GM23248 (cell line): ENCODE data around the gene COQ8B. TPM values are rescaled to one million over a fixed set of nuclear protein-coding genes. Genes with fewer than 3 reads are reported as not detected.

Experiments used
- DNase-seq: peaks from one replicate; pipeline ENCODE4 v3.0.0-alpha.2; 2015
- H2AFZ ChIP-seq: fragments of 200-600 bp; sonication (generic); 2 replicates; pipeline ENCODE4 v1.6.1; 2016; ENCODE audit warnings: antibody characterized with exemption
- H3F3A ChIP-seq: fragments of 200-600 bp; sonication (generic); 2 replicates; pipeline ENCODE4 v1.6.1; 2016; ENCODE audit warnings: mild to moderate bottlenecking, antibody characterized with exemption, mixed run types; ENCODE audit not compliant: insufficient read depth
- H3K27ac ChIP-seq: fragments of 200-600 bp; sonication (generic); 2 replicates; pipeline ENCODE4 v1.5.1; 2016; ENCODE audit warnings: mild to moderate bottlenecking
- H3K27me3 ChIP-seq: fragments of 200-600 bp; sonication (generic); replicated peaks from 2 replicates; pipeline ENCODE4 v1.6.1; 2016; ENCODE audit warnings: mild to moderate bottlenecking; ENCODE audit not compliant: insufficient read depth
- H3K36me3 ChIP-seq: fragments of 200-600 bp; sonication (generic); 2 replicates; pipeline ENCODE4 v1.6.1; 2016; ENCODE audit warnings: low read depth, mild to moderate bottlenecking
- H3K4me1 ChIP-seq: fragments of 200-600 bp; sonication (generic); 2 replicates; pipeline ENCODE4 v1.6.1; 2016; ENCODE audit warnings: mild to moderate bottlenecking; ENCODE audit not compliant: insufficient read depth
- H3K4me2 ChIP-seq: fragments of 200-600 bp; sonication (generic); one replicate; pipeline ENCODE4 v1.6.1; 2016; ENCODE audit warnings: mild to moderate bottlenecking; ENCODE audit not compliant: unreplicated experiment
- H3K4me3 ChIP-seq: fragments of 200-600 bp; sonication (generic); 2 replicates; pipeline ENCODE4 v1.5.1; 2016; ENCODE audit warnings: mild to moderate bottlenecking
- H3K79me2 ChIP-seq: fragments of 200-600 bp; sonication (generic); 2 replicates; pipeline ENCODE4 v1.6.1; 2016; ENCODE audit warnings: mild to moderate bottlenecking; ENCODE audit not compliant: insufficient read depth
- H3K9ac ChIP-seq: fragments of 200-600 bp; sonication (generic); 2 replicates; pipeline ENCODE4 v1.6.1; 2016; ENCODE audit warnings: mild to moderate bottlenecking
- H3K9me2 ChIP-seq: fragments of 200-600 bp; sonication (generic); 2 replicates; pipeline ENCODE4 v1.6.1; 2016; ENCODE audit warnings: mixed run types, mild to moderate bottlenecking, moderate library complexity; ENCODE audit not compliant: insufficient read depth
- H3K9me3 ChIP-seq: fragments of 200-600 bp; sonication (generic); one replicate; pipeline ENCODE4 v1.6.1; 2017; ENCODE audit warnings: low read depth
- H4K20me1 ChIP-seq: fragments of 200-600 bp; sonication (generic); 2 replicates; pipeline ENCODE4 v1.6.0; 2016; ENCODE audit not compliant: insufficient read depth
- EZH2 ChIP-seq: fragments of 200-600 bp; sonication (generic); IDR thresholded peaks from 2 replicates; pipeline ENCODE4 v1.6.1; 2018; ENCODE audit warnings: antibody characterized with exemption, mild to moderate bottlenecking; ENCODE audit not compliant: insufficient read depth, poor library complexity, severe bottlenecking
- EZH2phosphoT487 ChIP-seq: fragments of 200-600 bp; sonication (generic); IDR thresholded peaks from 2 replicates; pipeline ENCODE4 v1.6.1; 2018; ENCODE audit warnings: antibody characterized with exemption, moderate library complexity, mild to moderate bottlenecking, low read depth; ENCODE audit not compliant: insufficient read depth
- WGBS, 2 experiments: methylation state at CpG; one replicate each; pipeline ENCODE4 v1.1.6; 2015 to 2017; ENCODE audit warnings: low lambda C conversion rate in 2 of 2, low coverage in 1 of 2; ENCODE audit errors: missing lambda C conversion rate in 2 of 2; 5-methylcytosine and 5-hydroxymethylcytosine counted together
- in situ Hi-C: fragments of 300-500 bp; cut with MboI; formaldehyde crosslinking; loops from 2 replicates; pipeline ENCODE4 v1.15.0; 2020
- polyA plus RNA-seq: library from polyadenylated mRNA; unstranded; fragments of >200 nt; fragmentation: Nextera tagmentation; extraction: Ambion mirVana; gene quantifications from 2 replicates; pipeline ENCODE4 v1.2.1, GENCODE V29; 2016
- total RNA-seq: library from RNA; depleted of rRNA; stranded (reverse); fragments of >200 nt; shearing (Covaris generic); gene quantifications from 2 replicates; pipeline ENCODE4 v1.2.3, GENCODE V29; 2014

COQ8B gene
- total and polyA plus RNA-seq, 2 experiments from 2014 or later = 15.2 to 28.6 TPM

- no peaks in the 10 kb centered on the region for H4K20me1 ChIP-seq
- H3K4me2 ChIP-seq = peak overlapping the region; percentile 43
- no peak for DNase-seq
- H3K27me3 ChIP-seq = no peaks in the 10 kb centered on the region
- H3K36me3 ChIP-seq = no peaks in the 10 kb centered on the region
- H3K79me2 ChIP-seq = peaks cover 8% of the 10 kb centered on the region
- WGBS, 2 experiments = 80% methylated on average over 13 to 17 of the region's 17 CpGs
- no peak for TF ChIP-seq EZH2
- no peak for TF ChIP-seq EZH2phosphoT487
- no peak overlapping the region for H3K4me3 ChIP-seq
- H3K4me1 ChIP-seq = peaks cover 33% of the 10 kb centered on the region
- peaks cover 23% of the 10 kb centered on the region for H3F3A ChIP-seq
- H3K27ac ChIP-seq = peak overlapping the region; percentile 43
- H3K9me3 ChIP-seq = no peaks in the 10 kb centered on the region
- in situ Hi-C loops = no loop called here
- H2AFZ ChIP-seq = peak overlapping the region; percentile 45; the same call in 1 of the 2 replicates
- H3K9me2 ChIP-seq = no peaks in the 10 kb centered on the region
- H3K9ac ChIP-seq = peak overlapping the region; percentile 34
Observed at GRCh38 chr19:40744554-40745401, 28.1 kb upstream of the COQ8B start.

- H3K4me2 ChIP-seq = no peak overlapping the region
- peaks cover 27% of the 10 kb centered on the region for H3K4me1 ChIP-seq
- H3K9me2 ChIP-seq = no peaks in the 10 kb centered on the region
- WGBS, 2 experiments = 87 to 97% methylated on average over 8 of the region's 10 CpGs
- H3K36me3 ChIP-seq = no peaks in the 10 kb centered on the region
- H3K27me3 ChIP-seq = no peaks in the 10 kb centered on the region
- in situ Hi-C loops = no loop called here
- no peak for DNase-seq
- H2AFZ ChIP-seq = no peak overlapping the region
- H3K9ac ChIP-seq = no peak overlapping the region
- peaks cover 29% of the 10 kb centered on the region for H3F3A ChIP-seq
- no peaks in the 10 kb centered on the region for H4K20me1 ChIP-seq
- TF ChIP-seq EZH2 (no peak), EZH2phosphoT487 (no peak)
- H3K79me2 ChIP-seq = no peaks in the 10 kb centered on the region
- no peak overlapping the region for H3K4me3 ChIP-seq
- no peak overlapping the region for H3K27ac ChIP-seq
- no peaks in the 10 kb centered on the region for H3K9me3 ChIP-seq
Observed at GRCh38 chr19:40743926-40744325, 27.2 kb upstream of the COQ8B start.

- Histone ChIP-seq H4K20me1 (no peaks in the 10 kb centered on the region), H3K4me1 (peaks cover 27% of the 10 kb centered on the region), H3K36me3 (no peaks in the 10 kb centered on the region), H3K27me3 (no peaks in the 10 kb centered on the region), H3K9me2 (no peaks in the 10 kb centered on the region), H2AFZ (no peak overlapping the region), H3K79me2 (no peaks in the 10 kb centered on the region), H3F3A (peaks cover 36% of the 10 kb centered on the region), H3K27ac (no peak overlapping the region), H3K9ac (no peak overlapping the region), H3K9me3 (no peaks in the 10 kb centered on the region), H3K4me2 (no peak overlapping the region), H3K4me3 (no peak overlapping the region)
- DNase-seq = no peak
- in situ Hi-C loops = no loop called here
- WGBS, 2 experiments = 90 to 91% methylated on average over 12 of the region's 12 CpGs
- no peak for TF ChIP-seq EZH2phosphoT487
- TF ChIP-seq EZH2 = no peak
Observed at GRCh38 chr19:40742886-40743285, 26.2 kb upstream of the COQ8B start.

GRCh38 chr19:40742477-40742876, 25.8 kb upstream of the COQ8B start:
- Histone ChIP-seq H3K79me2 (no peaks in the 10 kb centered on the region), H2AFZ (no peak overlapping the region)

More at GRCh38 chr19:40742477-40742876, 25.8 kb upstream of the COQ8B start:
- Histone ChIP-seq H3K9me2 (no peaks in the 10 kb centered on the region), H4K20me1 (no peaks in the 10 kb centered on the region), H3K9me3 (no peaks in the 10 kb centered on the region), H3K36me3 (no peaks in the 10 kb centered on the region), H3F3A (peaks cover 38% of the 10 kb centered on the region), H3K4me1 (peaks cover 27% of the 10 kb centered on the region), H3K27me3 (no peaks in the 10 kb centered on the region), H3K4me2 (no peak overlapping the region), H3K9ac (no peak overlapping the region), H3K4me3 (no peak overlapping the region), H3K27ac (no peak overlapping the region)
- WGBS, 2 experiments = 95 to 96% methylated on average over 8 to 16 of the region's 17 CpGs
- TF ChIP-seq EZH2 (no peak), EZH2phosphoT487 (no peak)
- in situ Hi-C loops = no loop called here
- no peak for DNase-seq
